Calu3 (cell line): ENCODE results near the gene FIBIN. TPM values are rescaled to one million over a fixed set of nuclear protein-coding genes. Genes with fewer than 3 reads are reported as not detected.

Experiments
- BruUV-seq: library from RNA; stranded (reverse); fragments of 400-500 nt; replicated peaks from 2 replicates; lab custom pipeline; 2021; lab: Mats Ljungman, UMichigan
- CTCF ChIA-PET: fragments of 300-600 bp; sonication (Branson Sonifier 250); formaldehyde crosslinking; loops from one replicate; lab custom pipeline; 2022; ENCODE audit warnings: antibody characterized with exemption; lab: Charles Lee
- DNase-seq: peaks from one replicate; pipeline ENCODE4 v3.0.0; 2022
- H3K27ac Mint-ChIP-seq: one replicate; pipeline ENCODE4 v1.8.0; 2022; ENCODE audit warnings: mixed read lengths; ENCODE audit not compliant: unreplicated experiment
- H3K27me3 Mint-ChIP-seq: one replicate; pipeline ENCODE4 v1.8.0; 2022; ENCODE audit warnings: mixed read lengths; ENCODE audit not compliant: unreplicated experiment
- H3K36me3 Mint-ChIP-seq: one replicate; pipeline ENCODE4 v1.8.0; 2022; ENCODE audit warnings: mild to moderate bottlenecking, moderate library complexity, mixed read lengths; ENCODE audit not compliant: insufficient read depth, unreplicated experiment
- H3K4me1 Mint-ChIP-seq: one replicate; pipeline ENCODE4 v1.8.0; 2022; ENCODE audit warnings: mild to moderate bottlenecking, low read depth, mixed read lengths; ENCODE audit not compliant: unreplicated experiment
- H3K4me3 Mint-ChIP-seq: one replicate; pipeline ENCODE4 v1.8.0; 2022; ENCODE audit warnings: mild to moderate bottlenecking, low read depth, moderate library complexity, mixed read lengths; ENCODE audit not compliant: unreplicated experiment
- H3K9me3 Mint-ChIP-seq: one replicate; pipeline ENCODE4 v1.8.0; 2022; ENCODE audit warnings: low read depth, mixed read lengths; ENCODE audit not compliant: unreplicated experiment
- CTCF ChIP-seq: fragments of 200-600 bp; IDR thresholded peaks from one replicate; pipeline ENCODE4 v1.8.0; 2022; ENCODE audit warnings: antibody characterized with exemption; ENCODE audit not compliant: unreplicated experiment
- intact Hi-C: fragments of 100-400 bp; cut with micrococcal nuclease; formaldehyde crosslinking; loops from one replicate; pipeline ENCODE4 v1.10.0; 2022; ENCODE audit not compliant: unreplicated experiment
- total RNA-seq: library from RNA; stranded (reverse); gene quantifications from 2 replicates; pipeline ENCODE4 v1.2.3, GENCODE V29; 2022

Gene FIBIN
- total RNA-seq, 1 experiment from 2014 or later, result not detected

- H3K27me3 Mint-ChIP-seq, result no peaks in the 10 kb centered on the region
- BruUV-seq, result no TSS peak
- intact Hi-C loops, result no loop called here
- H3K4me3 Mint-ChIP-seq, result no peak overlapping the region
- H3K27ac Mint-ChIP-seq, result no peak overlapping the region
- DNase-seq, result no peak
- H3K4me1 Mint-ChIP-seq, result no peaks in the 10 kb centered on the region
- H3K36me3 Mint-ChIP-seq, result no peaks in the 10 kb centered on the region
- CTCF ChIA-PET, result no interaction called here
- no peaks in the 10 kb centered on the region for H3K9me3 Mint-ChIP-seq
- TF ChIP-seq CTCF, result no peak
Observed at GRCh38 chr11:26947904-26948639, 45.8 kb upstream of the FIBIN start.

- CTCF ChIA-PET, result no interaction called here
- no peak overlapping the region for H3K27ac Mint-ChIP-seq
- no TSS peak for BruUV-seq
- no peak for TF ChIP-seq CTCF
- no peaks in the 10 kb centered on the region for H3K4me1 Mint-ChIP-seq
- H3K4me3 Mint-ChIP-seq, result no peak overlapping the region
- H3K36me3 Mint-ChIP-seq, result no peaks in the 10 kb centered on the region
- H3K27me3 Mint-ChIP-seq, result no peaks in the 10 kb centered on the region
- DNase-seq, result no peak
- intact Hi-C loops, result no loop called here
- H3K9me3 Mint-ChIP-seq, result no peaks in the 10 kb centered on the region
Observed at GRCh38 chr11:26948881-26949280, 45.0 kb upstream of the FIBIN start.

- Mint-ChIP-seq H3K9me3 (no peaks in the 10 kb centered on the region), H3K27me3 (no peaks in the 10 kb centered on the region), H3K36me3 (no peaks in the 10 kb centered on the region), H3K4me3 (no peak overlapping the region), H3K27ac (no peak overlapping the region), H3K4me1 (no peaks in the 10 kb centered on the region)
- intact Hi-C loops, result no loop called here
- no TSS peak for BruUV-seq
- DNase-seq, result no peak
- CTCF ChIA-PET, result no interaction called here
- TF ChIP-seq CTCF, result no peak
Observed at GRCh38 chr11:26949846-26950245, 44.1 kb upstream of the FIBIN start.

GRCh38 chr11:26950260-26950719 lies 43.6 kb upstream of the FIBIN start:
- Mint-ChIP-seq H3K4me1 (no peaks in the 10 kb centered on the region), H3K4me3 (no peak overlapping the region), H3K9me3 (no peaks in the 10 kb centered on the region), H3K27ac (no peak overlapping the region), H3K27me3 (no peaks in the 10 kb centered on the region), H3K36me3 (no peaks in the 10 kb centered on the region)
- intact Hi-C loops, result no loop called here
- BruUV-seq, result no TSS peak
- no peak for DNase-seq
- CTCF ChIA-PET, result no interaction called here
- TF ChIP-seq CTCF, result no peak
